PFSK-1 (cell line): ENCODE data around the gene REPS1.

Experiments used
- FOXP2 ChIP-seq: optimal IDR thresholded peaks from 2 replicates; pipeline ENCODE3; 2011; ENCODE audit warnings: borderline replicate concordance, control low read depth, inconsistent platforms; ENCODE audit not compliant: insufficient read depth; ENCODE audit errors: extremely low read length, extremely low read depth
- POLR2AphosphoS5 ChIP-seq: IDR thresholded peaks from 2 replicates; pipeline ENCODE4 v1.6.1; 2012; ENCODE audit warnings: low read depth, mild to moderate bottlenecking, control low read depth, low read length, moderate library complexity
- SIN3A ChIP-seq: IDR thresholded peaks from 2 replicates; pipeline ENCODE4 v1.6.1; 2012; ENCODE audit warnings: mild to moderate bottlenecking, low read length, moderate library complexity, borderline replicate concordance; ENCODE audit not compliant: insufficient read depth
- TAF1 ChIP-seq: IDR thresholded peaks from 2 replicates; pipeline ENCODE4 v1.6.1; 2012; ENCODE audit warnings: low read length, control low read depth, borderline replicate concordance; ENCODE audit not compliant: insufficient read depth
- TF ChIP-seq, protein P1 (sequence below), 2 experiments: IDR thresholded peaks; 2 replicates each; pipeline versions ENCODE4 v1.6.1 to v1.8.0; 2011 to 2012; ENCODE audit warnings: low read depth in 2 of 2, low read length in 2 of 2, control low read depth in 1 of 2, inconsistent platforms in 1 of 2, mild to moderate bottlenecking in 1 of 2, moderate library complexity in 1 of 2; ENCODE audit not compliant: insufficient read depth in 1 of 2

Gene REPS1

DNA sequence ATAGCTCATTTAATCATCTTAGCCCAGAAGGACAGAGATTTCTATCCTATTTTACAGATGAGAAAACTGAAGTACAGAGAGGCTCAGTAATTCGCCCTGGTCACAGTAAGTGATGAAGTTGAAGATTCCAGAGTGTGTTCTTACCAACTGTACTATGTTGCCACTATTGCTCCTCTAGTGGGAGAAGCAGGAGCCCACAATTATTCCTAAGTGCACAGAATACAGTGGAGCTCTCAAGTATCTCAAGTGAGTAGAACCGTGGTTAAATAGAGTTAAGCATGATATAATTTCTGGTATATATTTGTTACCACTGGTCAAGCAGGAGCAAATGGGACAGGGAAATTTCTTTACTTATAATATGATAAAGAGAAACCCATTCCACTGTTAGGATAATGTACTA is 22.1 kb downstream of the REPS1 start:
- TF ChIP-seq FOXP2 (no peak), TAF1 (no peak), SIN3A (no peak), POLR2AphosphoS5 (no peak)
- TF ChIP-seq, protein P1, sequence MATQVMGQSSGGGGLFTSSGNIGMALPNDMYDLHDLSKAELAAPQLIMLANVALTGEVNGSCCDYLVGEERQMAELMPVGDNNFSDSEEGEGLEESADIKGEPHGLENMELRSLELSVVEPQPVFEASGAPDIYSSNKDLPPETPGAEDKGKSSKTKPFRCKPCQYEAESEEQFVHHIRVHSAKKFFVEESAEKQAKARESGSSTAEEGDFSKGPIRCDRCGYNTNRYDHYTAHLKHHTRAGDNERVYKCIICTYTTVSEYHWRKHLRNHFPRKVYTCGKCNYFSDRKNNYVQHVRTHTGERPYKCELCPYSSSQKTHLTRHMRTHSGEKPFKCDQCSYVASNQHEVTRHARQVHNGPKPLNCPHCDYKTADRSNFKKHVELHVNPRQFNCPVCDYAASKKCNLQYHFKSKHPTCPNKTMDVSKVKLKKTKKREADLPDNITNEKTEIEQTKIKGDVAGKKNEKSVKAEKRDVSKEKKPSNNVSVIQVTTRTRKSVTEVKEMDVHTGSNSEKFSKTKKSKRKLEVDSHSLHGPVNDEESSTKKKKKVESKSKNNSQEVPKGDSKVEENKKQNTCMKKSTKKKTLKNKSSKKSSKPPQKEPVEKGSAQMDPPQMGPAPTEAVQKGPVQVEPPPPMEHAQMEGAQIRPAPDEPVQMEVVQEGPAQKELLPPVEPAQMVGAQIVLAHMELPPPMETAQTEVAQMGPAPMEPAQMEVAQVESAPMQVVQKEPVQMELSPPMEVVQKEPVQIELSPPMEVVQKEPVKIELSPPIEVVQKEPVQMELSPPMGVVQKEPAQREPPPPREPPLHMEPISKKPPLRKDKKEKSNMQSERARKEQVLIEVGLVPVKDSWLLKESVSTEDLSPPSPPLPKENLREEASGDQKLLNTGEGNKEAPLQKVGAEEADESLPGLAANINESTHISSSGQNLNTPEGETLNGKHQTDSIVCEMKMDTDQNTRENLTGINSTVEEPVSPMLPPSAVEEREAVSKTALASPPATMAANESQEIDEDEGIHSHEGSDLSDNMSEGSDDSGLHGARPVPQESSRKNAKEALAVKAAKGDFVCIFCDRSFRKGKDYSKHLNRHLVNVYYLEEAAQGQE (IDR thresholded peaks at IDR 0.05; ENCODE audit: insufficient read depth in 1 of 2, low read depth in 2 of 2, low read length in 2 of 2): no peak

DNA sequence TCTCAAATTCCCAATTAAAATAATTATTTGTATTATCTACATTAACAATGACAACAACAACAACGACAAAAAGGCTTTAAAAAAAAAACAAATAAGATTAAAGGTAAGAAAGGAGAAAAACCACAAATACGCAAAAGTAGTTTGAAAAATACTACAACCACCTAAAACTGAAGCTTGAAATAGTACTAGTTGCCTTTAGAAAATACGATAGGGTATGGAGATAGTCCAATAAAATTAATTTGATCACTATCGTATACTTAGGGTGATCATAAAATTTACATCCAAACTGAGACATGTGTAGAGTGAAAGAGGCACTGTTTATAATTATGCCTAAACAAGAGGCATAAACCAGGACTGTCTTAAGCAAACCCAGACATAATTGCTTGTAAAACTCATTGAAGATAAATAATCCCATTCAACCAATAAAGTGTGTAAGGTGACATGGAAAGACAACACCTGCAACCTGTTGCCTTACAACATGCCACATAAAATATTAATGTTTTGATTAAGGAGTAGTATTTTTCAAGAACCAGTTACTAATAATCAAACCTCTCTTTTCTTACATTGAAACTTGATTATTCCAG is 22.7 kb downstream of the REPS1 start:
- no peak for TF ChIP-seq POLR2AphosphoS5
- TF ChIP-seq FOXP2: no peak
- no peak for TF ChIP-seq SIN3A
- TF ChIP-seq, protein P1 (IDR thresholded peaks at IDR 0.05; ENCODE audit: insufficient read depth in 1 of 2, low read depth in 2 of 2, low read length in 2 of 2): no peak
- no peak for TF ChIP-seq TAF1

DNA sequence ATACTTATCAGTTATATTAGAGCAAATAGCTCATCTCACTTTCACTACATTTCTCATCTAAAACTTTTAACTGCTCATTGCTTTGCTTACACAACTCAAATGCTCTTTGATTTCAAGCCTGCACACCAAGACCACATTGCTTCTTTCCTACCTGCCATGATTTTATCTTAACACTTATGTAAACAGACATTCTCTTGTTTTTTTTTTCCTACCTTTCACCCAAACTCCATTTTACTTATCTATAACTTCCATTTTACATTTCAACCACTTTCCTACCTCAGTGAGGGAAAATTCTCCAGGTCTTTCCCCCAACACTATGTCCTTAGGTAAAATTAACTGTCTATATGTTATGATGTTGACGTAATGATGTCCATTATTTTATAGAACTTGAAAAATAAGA is 24.0 kb downstream of the REPS1 start:
- no peak for TF ChIP-seq FOXP2
- TF ChIP-seq POLR2AphosphoS5: no peak
- no peak for TF ChIP-seq TAF1

DNA sequence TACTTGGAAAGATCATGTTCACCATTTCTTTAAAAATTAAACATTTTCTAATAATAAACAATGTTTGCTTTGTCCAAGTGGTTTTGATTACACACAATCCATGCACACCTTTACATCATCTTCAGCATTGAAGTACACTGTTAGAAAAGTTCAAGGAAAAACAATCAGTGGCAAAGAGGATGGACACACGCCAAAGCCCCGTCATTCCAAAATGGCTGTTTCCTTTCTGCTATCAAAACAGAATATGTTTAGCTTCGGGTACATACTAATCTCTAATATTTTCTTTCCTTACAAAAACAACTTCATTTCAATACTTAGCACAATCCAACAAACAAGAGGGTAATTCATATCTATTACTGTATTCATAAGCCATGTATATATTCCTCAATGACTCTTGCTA is 24.5 kb downstream of the REPS1 start:
- TF ChIP-seq FOXP2: no peak
- TF ChIP-seq, protein P1 (IDR thresholded peaks at IDR 0.05; ENCODE audit: insufficient read depth in 1 of 2, low read depth in 2 of 2, low read length in 2 of 2): no peak

DNA sequence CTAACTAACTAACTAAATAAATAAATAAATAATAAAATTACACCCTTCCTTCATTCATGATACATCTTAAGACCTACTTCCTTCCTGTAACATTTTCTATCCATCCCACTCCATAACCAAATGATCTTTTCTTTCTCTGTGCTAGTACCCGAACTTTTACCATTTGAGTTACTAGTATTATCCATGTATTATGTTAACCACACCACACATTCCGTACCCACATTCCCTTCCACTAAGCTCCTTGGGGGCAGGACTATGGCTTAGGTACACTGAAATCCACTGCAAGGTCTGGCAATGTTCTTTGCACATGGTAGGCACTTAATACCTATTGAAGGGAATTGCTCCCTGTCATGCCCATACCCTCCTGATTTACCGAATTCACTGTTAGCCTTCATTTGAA is 24.9 kb downstream of the REPS1 start:
- TF ChIP-seq SIN3A (no peak), POLR2AphosphoS5 (no peak), FOXP2 (no peak), TAF1 (no peak)
- TF ChIP-seq, protein P1 (IDR thresholded peaks at IDR 0.05; ENCODE audit: insufficient read depth in 1 of 2, low read depth in 2 of 2, low read length in 2 of 2): no peak
